Measurements from ENCODE around the gene MSI2.

GRCh38 chr17:57453841-57454425 lies 197.6 kb downstream of the MSI2 start:
- TF ChIP-seq, protein P1, sequence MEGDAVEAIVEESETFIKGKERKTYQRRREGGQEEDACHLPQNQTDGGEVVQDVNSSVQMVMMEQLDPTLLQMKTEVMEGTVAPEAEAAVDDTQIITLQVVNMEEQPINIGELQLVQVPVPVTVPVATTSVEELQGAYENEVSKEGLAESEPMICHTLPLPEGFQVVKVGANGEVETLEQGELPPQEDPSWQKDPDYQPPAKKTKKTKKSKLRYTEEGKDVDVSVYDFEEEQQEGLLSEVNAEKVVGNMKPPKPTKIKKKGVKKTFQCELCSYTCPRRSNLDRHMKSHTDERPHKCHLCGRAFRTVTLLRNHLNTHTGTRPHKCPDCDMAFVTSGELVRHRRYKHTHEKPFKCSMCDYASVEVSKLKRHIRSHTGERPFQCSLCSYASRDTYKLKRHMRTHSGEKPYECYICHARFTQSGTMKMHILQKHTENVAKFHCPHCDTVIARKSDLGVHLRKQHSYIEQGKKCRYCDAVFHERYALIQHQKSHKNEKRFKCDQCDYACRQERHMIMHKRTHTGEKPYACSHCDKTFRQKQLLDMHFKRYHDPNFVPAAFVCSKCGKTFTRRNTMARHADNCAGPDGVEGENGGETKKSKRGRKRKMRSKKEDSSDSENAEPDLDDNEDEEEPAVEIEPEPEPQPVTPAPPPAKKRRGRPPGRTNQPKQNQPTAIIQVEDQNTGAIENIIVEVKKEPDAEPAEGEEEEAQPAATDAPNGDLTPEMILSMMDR (IDR thresholded peaks at IDR 0.05; ENCODE audit: low read depth, low read length, poor library complexity, severe bottlenecking), result no peak
- TF ChIP-seq EZH2phosphoT487 (IDR thresholded peaks at IDR 0.05; ENCODE audit: borderline replicate concordance, low read length), result no peak

Measured in DOHH2 (cell line).